Neural cell (in vitro differentiated cells): Measurements from ENCODE around the gene RBM39. TPM values are rescaled to one million over a fixed set of nuclear protein-coding genes. Genes with fewer than 3 reads are reported as not detected.
"Not testable (repeated sequence)": the region's sequence is repeated elsewhere in the genome, so short reads cannot be mapped to it uniquely, and the experiment has no call there.

ENCODE experiments used
- H2AFZ ChIP-seq: fragments of 200-600, 300-800 bp; sonication (generic), shearing (Covaris generic); 2 replicates; pipeline ENCODE4 v1.6.0; 2014; ENCODE audit warnings: low read depth, mild to moderate bottlenecking, antibody characterized with exemption, low read length, moderate library complexity
- H3F3A ChIP-seq: fragments of 200-600 bp; shearing (Covaris generic); 2 replicates; pipeline ENCODE4 v1.6.1; 2016; ENCODE audit warnings: mild to moderate bottlenecking, moderate library complexity, mixed read lengths, antibody characterized with exemption, low read length; ENCODE audit not compliant: insufficient read depth, poor library complexity, severe bottlenecking
- H3K27ac ChIP-seq: fragments of 200-600, 300-800 bp; sonication (generic), shearing (Covaris generic); 2 replicates; pipeline ENCODE4 v1.5.1; 2014; ENCODE audit warnings: mild to moderate bottlenecking, low read length, moderate library complexity
- H3K27me3 ChIP-seq: fragments of 300-800, 200-600 bp; sonication (generic), shearing (Covaris generic); 2 replicates; pipeline ENCODE4 v1.6.0; 2014; ENCODE audit warnings: mild to moderate bottlenecking, low read depth, low read length, moderate library complexity; ENCODE audit not compliant: insufficient read depth
- H3K36me3 ChIP-seq: fragments of 300-800, 200-600 bp; sonication (generic), shearing (Covaris generic); 2 replicates; pipeline ENCODE4 v1.5.1; 2014; ENCODE audit warnings: mild to moderate bottlenecking, antibody characterized with exemption, low read length, moderate library complexity; ENCODE audit not compliant: insufficient read depth
- H3K4me2 ChIP-seq: fragments of 300-800, 200-600 bp; sonication (generic), shearing (Covaris generic); 2 replicates; pipeline ENCODE4 v1.6.0; 2014; ENCODE audit warnings: mild to moderate bottlenecking, low read length
- H3K4me3 ChIP-seq: fragments of 300-800, 200-600 bp; sonication (generic), shearing (Covaris generic); 2 replicates; pipeline ENCODE4 v1.5.1; 2014; ENCODE audit warnings: mild to moderate bottlenecking, low read length, moderate library complexity
- H3K79me2 ChIP-seq: fragments of 200-600 bp; shearing (Covaris generic); replicated peaks from 2 replicates; pipeline ENCODE4 v1.6.0; 2014; ENCODE audit warnings: mild to moderate bottlenecking, low read length, moderate library complexity; ENCODE audit not compliant: insufficient read depth
- H3K9ac ChIP-seq: fragments of 300-800, 200-600 bp; sonication (generic), shearing (Covaris generic); 2 replicates; pipeline ENCODE4 v1.6.1; 2016; ENCODE audit warnings: mild to moderate bottlenecking, low read length, mixed read lengths
- H3K9me2 ChIP-seq: fragments of 200-600 bp; shearing (Covaris generic); 2 replicates; pipeline ENCODE4 v1.6.1; 2016; ENCODE audit warnings: mild to moderate bottlenecking, low read length, mixed read lengths; ENCODE audit not compliant: insufficient read depth
- H3K9me3 ChIP-seq: fragments of 200-600, 300-800 bp; sonication (generic), shearing (Covaris generic); 2 replicates; pipeline ENCODE4 v1.6.1; 2016; ENCODE audit warnings: mild to moderate bottlenecking, mixed run types, low read length, moderate library complexity, mixed read lengths
- H4K20me1 ChIP-seq: fragments of 200-600 bp; shearing (Covaris generic); 2 replicates; pipeline ENCODE4 v1.6.1; 2016; ENCODE audit warnings: mild to moderate bottlenecking, mixed run types; ENCODE audit not compliant: insufficient read depth
- CTCF ChIP-seq: fragments of 450-650 bp; IDR thresholded peaks from 2 replicates; pipeline ENCODE4 v1.5.1; 2014; ENCODE audit warnings: antibody characterized with exemption, mild to moderate bottlenecking, moderate library complexity; ENCODE audit not compliant: poor library complexity, severe bottlenecking
- EP300 ChIP-seq: fragments of 450-650 bp; conservative IDR thresholded peaks from 2 replicates; pipeline ENCODE4 v1.6.1; 2014; ENCODE audit warnings: antibody characterized with exemption, mild to moderate bottlenecking, moderate library complexity; ENCODE audit not compliant: poor library complexity, severe bottlenecking
- EZH2 ChIP-seq: fragments of 200-600, 300-800 bp; shearing (Covaris generic), sonication (generic); IDR thresholded peaks from 2 replicates; pipeline ENCODE4 v1.6.1; 2014; ENCODE audit warnings: antibody characterized with exemption, low read length, borderline replicate concordance, mild to moderate bottlenecking; ENCODE audit not compliant: insufficient read depth, poor library complexity, severe bottlenecking
- MXI1 ChIP-seq: fragments of 450-650 bp; conservative IDR thresholded peaks from 2 replicates; pipeline ENCODE4 v1.6.1; 2014; ENCODE audit warnings: antibody characterized with exemption, mild to moderate bottlenecking; ENCODE audit not compliant: poor library complexity, severe bottlenecking
- POLR2AphosphoS5 ChIP-seq: IDR thresholded peaks from 2 replicates; pipeline ENCODE4 v1.6.1; 2012
- RAD21 ChIP-seq: fragments of 450-650 bp; conservative IDR thresholded peaks from 2 replicates; pipeline ENCODE4 v1.6.1; 2014; ENCODE audit warnings: antibody characterized with exemption, mild to moderate bottlenecking, moderate library complexity
- REST ChIP-seq: IDR thresholded peaks from 2 replicates; pipeline ENCODE4 v1.6.1; 2012; ENCODE audit warnings: borderline replicate concordance
- SMC3 ChIP-seq: fragments of 450-650 bp; conservative IDR thresholded peaks from 2 replicates; pipeline ENCODE4 v1.6.1; 2014; ENCODE audit warnings: antibody characterized with exemption, mild to moderate bottlenecking, moderate library complexity; ENCODE audit not compliant: poor library complexity
- TAF1 ChIP-seq: IDR thresholded peaks from 2 replicates; pipeline ENCODE4 v1.6.1; 2012; ENCODE audit warnings: low read depth
- polyA plus RNA-seq: library from polyadenylated mRNA; depleted of rRNA; stranded (reverse); fragments of >200 nt; gene quantifications from 2 replicates; pipeline ENCODE4 v1.2.3, GENCODE V29; 2014

Gene RBM39
- polyA plus RNA-seq, 1 donor from 2014 or later, result 839 TPM

- H2AFZ ChIP-seq, result no peak overlapping the region
- H3K9me2 ChIP-seq, result no peaks in the 10 kb centered on the region
- H3K4me2 ChIP-seq, result no peak overlapping the region
- H3K9ac ChIP-seq, result no peak overlapping the region
- no peaks in the 10 kb centered on the region for H3K27me3 ChIP-seq
- peaks cover 7% of the 10 kb centered on the region for H3K79me2 ChIP-seq
- no peak overlapping the region for H3K4me3 ChIP-seq
- no peaks in the 10 kb centered on the region for H3K9me3 ChIP-seq
- no peak overlapping the region for H3K27ac ChIP-seq
- H3F3A ChIP-seq, result no peaks in the 10 kb centered on the region
- H3K36me3 ChIP-seq, result no peaks in the 10 kb centered on the region
- no peak for TF ChIP-seq POLR2AphosphoS5
- no peak for TF ChIP-seq EZH2
- TF ChIP-seq EP300, result no peak
- TF ChIP-seq REST, result no peak
- TF ChIP-seq TAF1, result no peak
- no peak for TF ChIP-seq SMC3
- no peak for TF ChIP-seq CTCF
- TF ChIP-seq RAD21, result no peak
- TF ChIP-seq MXI1, result no peak
- no peaks in the 10 kb centered on the region for H4K20me1 ChIP-seq
Measured at GRCh38 chr20:35695245-35695749, 46.8 kb downstream of the RBM39 start.

- H3K36me3 ChIP-seq, result no peaks in the 10 kb centered on the region
- H4K20me1 ChIP-seq, result no peaks in the 10 kb centered on the region
- no peak overlapping the region for H3K27ac ChIP-seq
Measured at GRCh38 chr20:35690265-35690664, 51.8 kb downstream of the RBM39 start.

GRCh38 chr20:35686872-35687271, 55.2 kb downstream of the RBM39 start:
- H3K36me3 ChIP-seq, H3K4me3 ChIP-seq, H3K9me2 ChIP-seq, H3K4me2 ChIP-seq, H3K79me2 ChIP-seq, H3K9me3 ChIP-seq, H3K9ac ChIP-seq, H3K27me3 ChIP-seq, H3K27ac ChIP-seq, H3F3A ChIP-seq, H4K20me1 ChIP-seq, H2AFZ ChIP-seq: not testable (repeated sequence)

More at GRCh38 chr20:35690265-35690664, 51.8 kb downstream of the RBM39 start:
- no peak overlapping the region for H2AFZ ChIP-seq
- no peak overlapping the region for H3K4me2 ChIP-seq
- no peaks in the 10 kb centered on the region for H3K27me3 ChIP-seq
- H3K9ac ChIP-seq, result no peak overlapping the region
- TF ChIP-seq POLR2AphosphoS5 (no peak), RAD21 (no peak), EZH2 (no peak), TAF1 (no peak), SMC3 (no peak), REST (no peak)
- H3K79me2 ChIP-seq, result no peaks in the 10 kb centered on the region
- H3F3A ChIP-seq, result no peaks in the 10 kb centered on the region
- H3K4me3 ChIP-seq, result no peak overlapping the region
- H3K9me3 ChIP-seq, result no peaks in the 10 kb centered on the region
- no peaks in the 10 kb centered on the region for H3K9me2 ChIP-seq

GRCh38 chr20:35685368-35685767, 56.7 kb downstream of the RBM39 start:
- H4K20me1 ChIP-seq, H3K36me3 ChIP-seq, H3K27me3 ChIP-seq, H3K9ac ChIP-seq, H3K27ac ChIP-seq, H3F3A ChIP-seq, H3K9me3 ChIP-seq, H3K4me2 ChIP-seq, H3K4me3 ChIP-seq, H3K9me2 ChIP-seq, H2AFZ ChIP-seq, H3K79me2 ChIP-seq: not testable (repeated sequence)
